T-cell (primary cell): Measurements from ENCODE around the gene DYSF. TPM values are rescaled to one million over a fixed set of nuclear protein-coding genes. Genes with fewer than 3 reads are reported as not detected.

Experiments used
- ATAC-seq, 4 experiments: fragments of 200-7000 bp in 3 of 4; fragments of 150-1000 bp in 1 of 4; cut with Tn5 transposase; replicated peaks in 1 of 4; 1 replicate in 3 of 4; 2 replicates in 1 of 4; pipeline ENCODE4 v1.10.0; 2021; ENCODE audit warnings: moderate library complexity in 3 of 4, mild to moderate bottlenecking in 2 of 4, moderate number of reproducible peaks in 1 of 4
- CTCF ChIA-PET, 2 donors: fragments of 300-600 bp; sonication (Branson Sonifier 250); formaldehyde crosslinking; loops; one replicate each; lab custom pipeline; 2022; ENCODE audit warnings: antibody characterized with exemption in 2 of 2; lab: Charles Lee
- POLR2A ChIA-PET, 2 donors: fragments of 300-600 bp; sonication (Branson Sonifier 250); formaldehyde crosslinking; loops; one replicate each; lab custom pipeline; 2022; ENCODE audit warnings: antibody characterized with exemption in 2 of 2; lab: Charles Lee
- DNase-seq, 35 experiments: peaks; one replicate each; pipeline versions ENCODE4 v3.0.0 to v3.0.0-alpha.2; 2013 to 2023
- H3K27ac ChIP-seq: one replicate; pipeline ENCODE4 v1.5.1; 2013; ENCODE audit warnings: low read length
- H3K27me3 ChIP-seq, 2 experiments: replicated peaks in 1 of 2; 1 replicate in 1 of 2; 2 replicates in 1 of 2; pipeline versions ENCODE4 v1.6.1 to v1.7.0; 2013; ENCODE audit warnings: low read length in 1 of 2, mixed read lengths in 1 of 2; ENCODE audit not compliant: control insufficient read depth in 2 of 2, insufficient read depth in 2 of 2; ENCODE audit errors: extremely low read depth in 1 of 2
- H3K36me3 ChIP-seq, 2 donors: 1 replicate in 1 of 2; 2 replicates in 1 of 2; pipeline versions ENCODE4 v1.6.1 to v1.7.0; 2013; ENCODE audit warnings: low read length in 1 of 2; ENCODE audit not compliant: control insufficient read depth in 2 of 2, insufficient read depth in 1 of 2; ENCODE audit errors: extremely low read depth in 1 of 2
- H3K4me1 ChIP-seq, 2 experiments: 1 replicate in 1 of 2; 2 replicates in 1 of 2; pipeline versions ENCODE4 v1.6.1 to v1.7.0; 2013; ENCODE audit warnings: low read length in 2 of 2, mixed read lengths in 1 of 2; ENCODE audit not compliant: insufficient read depth in 2 of 2, control insufficient read depth in 1 of 2; ENCODE audit errors: extremely low read depth in 1 of 2
- H3K4me3 ChIP-seq, 2 donors: 1 replicate in 1 of 2; 2 replicates in 1 of 2; pipeline versions ENCODE4 v1.5.1 to v1.7.0; 2013; ENCODE audit warnings: mild to moderate bottlenecking in 2 of 2, low read length in 1 of 2, moderate library complexity in 1 of 2; ENCODE audit not compliant: control insufficient read depth in 1 of 2; ENCODE audit errors: extremely low read depth in 1 of 2
- H3K9me3 ChIP-seq: 2 replicates; pipeline ENCODE4 v1.7.0; 2013
- H3K27ac Mint-ChIP-seq, 2 donors: one replicate each; pipeline ENCODE4 v1.8.0; 2020 to 2021; ENCODE audit warnings: mild to moderate bottlenecking in 2 of 2, mixed read lengths in 2 of 2
- H3K27me3 Mint-ChIP-seq, 2 donors: one replicate each; pipeline ENCODE4 v1.8.0; 2021 to 2022; ENCODE audit warnings: mixed read lengths in 2 of 2
- H3K36me3 Mint-ChIP-seq: one replicate; pipeline ENCODE4 v1.8.0; 2021; ENCODE audit warnings: mixed read lengths
- H3K4me1 Mint-ChIP-seq, 3 donors: one replicate each; pipeline ENCODE4 v1.8.0; 2020 to 2022; ENCODE audit warnings: mixed read lengths in 3 of 3, mild to moderate bottlenecking in 1 of 3
- H3K4me3 Mint-ChIP-seq, 3 donors: one replicate each; pipeline ENCODE4 v1.8.0; 2020 to 2022; ENCODE audit warnings: mild to moderate bottlenecking in 3 of 3, mixed read lengths in 3 of 3, moderate library complexity in 3 of 3
- H3K9me3 Mint-ChIP-seq, 3 donors: one replicate each; pipeline ENCODE4 v1.8.0; 2020 to 2022; ENCODE audit warnings: mixed read lengths in 3 of 3
- WGBS: methylation state at CpG from one replicate; pipeline ENCODE4 v1.1.5; 2013; ENCODE audit warnings: missing lambda C conversion rate; ENCODE audit not compliant: insufficient coverage; 5-methylcytosine and 5-hydroxymethylcytosine counted together
- total RNA-seq, 35 experiments: library from RNA in 6 of 35; stranded (reverse) in 6 of 35; fragments of 120-200 nt in 1 of 35; gene quantifications; one replicate each; pipeline versions ENCODE4 v1.2.1 to v1.2.4 and lab custom pipeline; 2013 to 2026

Gene DYSF
- total RNA-seq, 5 donors from 2014 or later (not counting 1 experiment from before 2014, with no cell fraction given): 0.56 to 3.4 (median 1.9) TPM

- WGBS: 80% methylated on average over 9 of the region's 9 CpGs
- ChIA-PET CTCF (no interaction called here), POLR2A (no interaction called here)
- peak in 1 of 35 experiments; percentile 1 for DNase-seq
- H3K27me3 ChIP-seq: peaks cover 0 to 37% of the 10 kb centered on the region in 2 experiments
- peak overlapping the region in 1 of 3 donors; percentile 6 for H3K4me3 Mint-ChIP-seq
- H3K4me1 Mint-ChIP-seq: peaks cover 7 to 10% (median 7%) of the 10 kb centered on the region in 3 donors
- peaks cover 29 to 34% of the 10 kb centered on the region in 2 donors for H3K27me3 Mint-ChIP-seq
- no peak overlapping the region for H3K27ac ChIP-seq
- H3K27ac Mint-ChIP-seq: no peak overlapping the region
- no peaks in the 10 kb centered on the region for H3K36me3 ChIP-seq
- H3K9me3 Mint-ChIP-seq: no peaks in the 10 kb centered on the region
- no peak for ATAC-seq
- no peaks in the 10 kb centered on the region for H3K9me3 ChIP-seq
- no peak overlapping the region for H3K4me3 ChIP-seq
- no peaks in the 10 kb centered on the region for H3K36me3 Mint-ChIP-seq
- no peaks in the 10 kb centered on the region for H3K4me1 ChIP-seq
Measured at GRCh38 chr2:71603851-71604725, 150.7 kb downstream of the DYSF start.

DNA sequence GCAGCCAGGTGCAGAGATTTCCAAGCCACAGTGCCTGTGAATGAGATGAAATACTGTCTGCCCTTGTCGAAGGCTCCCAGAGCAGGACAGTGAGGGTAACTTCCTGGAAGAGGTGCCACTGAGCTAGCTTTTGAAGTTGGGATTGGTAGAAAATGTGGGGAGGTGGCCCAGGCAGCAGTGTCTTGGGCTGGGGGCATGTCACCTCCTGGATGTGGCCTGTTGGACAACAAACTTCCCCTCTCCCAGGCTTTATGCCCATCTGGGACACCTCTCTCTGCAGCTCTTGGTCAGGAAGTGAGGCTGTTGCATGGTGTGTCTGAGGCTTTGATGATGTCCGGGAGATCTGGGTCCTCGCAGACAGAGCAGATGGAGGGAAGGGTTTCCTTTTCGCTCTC is 151.4 kb downstream of the DYSF start:
- peaks cover 7 to 10% (median 7%) of the 10 kb centered on the region in 3 donors for H3K4me1 Mint-ChIP-seq
- no peak overlapping the region for H3K27ac ChIP-seq
- POLR2A ChIA-PET: no interaction called here
- H3K36me3 Mint-ChIP-seq: no peaks in the 10 kb centered on the region
- peaks cover 24 to 30% of the 10 kb centered on the region in 2 donors for H3K27me3 Mint-ChIP-seq
- DNase-seq (no peak), ATAC-seq (no peak)
- no peak overlapping the region for H3K4me3 ChIP-seq
- CTCF ChIA-PET: no interaction called here
- no peaks in the 10 kb centered on the region for H3K9me3 ChIP-seq
- WGBS: 25% methylated on average over 1 of the region's 4 CpGs
- no peak overlapping the region for H3K27ac Mint-ChIP-seq
- peak overlapping the region in 1 of 3 donors; percentile 6 for H3K4me3 Mint-ChIP-seq
- no peaks in the 10 kb centered on the region for H3K36me3 ChIP-seq
- peaks cover 0 to 37% of the 10 kb centered on the region in 2 experiments for H3K27me3 ChIP-seq
- H3K9me3 Mint-ChIP-seq: no peaks in the 10 kb centered on the region
- no peaks in the 10 kb centered on the region for H3K4me1 ChIP-seq

GRCh38 chr2:71605173-71605641 is 151.8 kb downstream of the DYSF start:
- Mint-ChIP-seq H3K27ac (no peak overlapping the region), H3K27me3 (peaks cover 23 to 29% of the 10 kb centered on the region in 2 donors), H3K9me3 (no peaks in the 10 kb centered on the region), H3K4me1 (peaks cover 7 to 10% (median 7%) of the 10 kb centered on the region in 3 donors), H3K4me3 (no peak overlapping the region), H3K36me3 (no peaks in the 10 kb centered on the region)
- ChIA-PET POLR2A (no interaction called here), CTCF (no interaction called here)
- H3K27ac ChIP-seq: no peak overlapping the region
- DNase-seq: peak in 1 of 35 experiments; percentile 16
- no peaks in the 10 kb centered on the region for H3K36me3 ChIP-seq
- peaks cover 0 to 37% of the 10 kb centered on the region in 2 experiments for H3K27me3 ChIP-seq
- ATAC-seq: no peak
- H3K4me3 ChIP-seq: no peak overlapping the region
- WGBS: 43% methylated on average over 5 of the region's 9 CpGs
- no peaks in the 10 kb centered on the region for H3K4me1 ChIP-seq
- H3K9me3 ChIP-seq: no peaks in the 10 kb centered on the region

GRCh38 chr2:71605781-71606241 is 152.4 kb downstream of the DYSF start:
- H3K4me1 Mint-ChIP-seq: peaks cover 7 to 10% (median 7%) of the 10 kb centered on the region in 3 donors
- Histone ChIP-seq H3K27me3 (peaks cover 0 to 37% of the 10 kb centered on the region in 2 experiments), H3K27ac (no peak overlapping the region), H3K36me3 (no peaks in the 10 kb centered on the region), H3K4me3 (no peak overlapping the region), H3K4me1 (no peaks in the 10 kb centered on the region), H3K9me3 (no peaks in the 10 kb centered on the region)
- POLR2A ChIA-PET: no interaction called here
- CTCF ChIA-PET: no interaction called here
- H3K27me3 Mint-ChIP-seq: peaks cover 23 to 29% of the 10 kb centered on the region in 2 donors
- no peak overlapping the region for H3K27ac Mint-ChIP-seq
- no peaks in the 10 kb centered on the region for H3K36me3 Mint-ChIP-seq
- no peak overlapping the region for H3K4me3 Mint-ChIP-seq
- no peak for ATAC-seq
- no peaks in the 10 kb centered on the region for H3K9me3 Mint-ChIP-seq
- peak in 2 of 35 experiments; percentile 1 to 7 for DNase-seq
- WGBS: 82% methylated on average over 5 of the region's 7 CpGs

- no peaks in the 10 kb centered on the region for H3K36me3 Mint-ChIP-seq
- no peaks in the 10 kb centered on the region for H3K36me3 ChIP-seq
- no peaks in the 10 kb centered on the region for H3K9me3 ChIP-seq
- H3K4me1 Mint-ChIP-seq: peaks cover 7 to 10% (median 7%) of the 10 kb centered on the region in 3 donors
- WGBS: 42% methylated on average over 2 of the region's 3 CpGs
- H3K27ac Mint-ChIP-seq: no peak overlapping the region
- H3K9me3 Mint-ChIP-seq: no peaks in the 10 kb centered on the region
- CTCF ChIA-PET: no interaction called here
- H3K27me3 Mint-ChIP-seq: peaks cover 23 to 26% of the 10 kb centered on the region in 2 donors
- H3K4me1 ChIP-seq: no peaks in the 10 kb centered on the region
- no peak overlapping the region for H3K4me3 Mint-ChIP-seq
- peaks cover 0 to 37% of the 10 kb centered on the region in 2 experiments for H3K27me3 ChIP-seq
- H3K4me3 ChIP-seq: no peak overlapping the region
- no peak for ATAC-seq
- peak in 2 of 35 experiments; percentile 0 to 3 for DNase-seq
- no peak overlapping the region for H3K27ac ChIP-seq
- POLR2A ChIA-PET: no interaction called here
Measured at GRCh38 chr2:71606244-71606643, 152.9 kb downstream of the DYSF start.

DNA sequence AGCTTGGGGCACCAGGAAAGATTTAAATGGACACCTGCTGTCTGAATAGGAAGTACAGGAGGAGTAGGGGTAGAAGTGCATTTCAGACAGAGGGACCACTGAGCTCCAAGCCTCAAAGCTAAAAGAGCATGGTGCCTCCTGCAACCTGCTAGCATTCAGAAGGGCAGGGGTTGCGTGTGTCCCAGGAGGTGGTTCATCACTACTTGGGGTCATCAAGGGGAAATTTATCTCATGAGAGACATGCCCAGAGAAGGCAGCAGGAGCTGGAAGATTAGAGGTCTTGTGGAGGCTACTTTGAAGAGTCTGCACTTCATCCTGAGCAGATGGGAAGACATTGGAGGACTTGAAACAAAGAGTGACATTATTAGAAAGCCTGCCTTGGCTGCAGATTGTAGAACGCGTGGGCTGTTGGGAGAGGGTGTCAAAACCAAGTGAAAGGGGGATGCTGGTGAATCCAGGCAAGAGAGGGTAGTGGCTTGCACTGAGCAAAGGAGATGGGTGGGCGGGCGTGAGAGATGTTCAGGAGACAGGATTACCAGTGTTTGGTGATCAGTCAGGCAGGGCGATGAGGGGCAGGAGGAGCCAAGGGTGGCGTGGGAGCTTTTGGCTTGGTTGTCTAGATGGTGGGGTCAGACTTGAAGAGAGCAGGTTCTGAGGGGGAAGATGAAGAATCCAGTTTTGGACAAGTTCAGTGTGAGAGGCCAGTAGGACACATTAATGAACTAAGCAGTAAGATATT is 154.0 kb downstream of the DYSF start:
- WGBS: 80% methylated on average over 7 of the region's 7 CpGs
- DNase-seq (peak in 2 of 35 experiments; percentile 6 to 12), ATAC-seq (no peak)
- H3K9me3 Mint-ChIP-seq: no peaks in the 10 kb centered on the region
- H3K9me3 ChIP-seq: no peaks in the 10 kb centered on the region
- ChIA-PET POLR2A (no interaction called here), CTCF (interaction anchor here in 1 of 2 donors (0.6 kb wide), 1 partner anchor 11 kb away, joined by 6 read pairs; no protein-coding TSS in a partner anchor)
- H3K27me3 Mint-ChIP-seq: peaks cover 23 to 24% of the 10 kb centered on the region in 2 donors
- H3K36me3 ChIP-seq: no peaks in the 10 kb centered on the region
- H3K27ac Mint-ChIP-seq: no peak overlapping the region
- no peak overlapping the region for H3K27ac ChIP-seq
- no peaks in the 10 kb centered on the region for H3K4me1 ChIP-seq
- no peak overlapping the region for H3K4me3 Mint-ChIP-seq
- no peak overlapping the region for H3K4me3 ChIP-seq
- peaks cover 0 to 35% of the 10 kb centered on the region in 2 experiments for H3K27me3 ChIP-seq
- no peaks in the 10 kb centered on the region for H3K36me3 Mint-ChIP-seq
- peaks cover 7 to 10% (median 7%) of the 10 kb centered on the region in 3 donors for H3K4me1 Mint-ChIP-seq
